Measurements from ENCODE around the gene SNAPC5.

The SNAPC5 gene, protein sequence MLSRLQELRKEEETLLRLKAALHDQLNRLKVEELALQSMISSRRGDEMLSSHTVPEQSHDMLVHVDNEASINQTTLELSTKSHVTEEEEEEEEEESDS

DNA sequence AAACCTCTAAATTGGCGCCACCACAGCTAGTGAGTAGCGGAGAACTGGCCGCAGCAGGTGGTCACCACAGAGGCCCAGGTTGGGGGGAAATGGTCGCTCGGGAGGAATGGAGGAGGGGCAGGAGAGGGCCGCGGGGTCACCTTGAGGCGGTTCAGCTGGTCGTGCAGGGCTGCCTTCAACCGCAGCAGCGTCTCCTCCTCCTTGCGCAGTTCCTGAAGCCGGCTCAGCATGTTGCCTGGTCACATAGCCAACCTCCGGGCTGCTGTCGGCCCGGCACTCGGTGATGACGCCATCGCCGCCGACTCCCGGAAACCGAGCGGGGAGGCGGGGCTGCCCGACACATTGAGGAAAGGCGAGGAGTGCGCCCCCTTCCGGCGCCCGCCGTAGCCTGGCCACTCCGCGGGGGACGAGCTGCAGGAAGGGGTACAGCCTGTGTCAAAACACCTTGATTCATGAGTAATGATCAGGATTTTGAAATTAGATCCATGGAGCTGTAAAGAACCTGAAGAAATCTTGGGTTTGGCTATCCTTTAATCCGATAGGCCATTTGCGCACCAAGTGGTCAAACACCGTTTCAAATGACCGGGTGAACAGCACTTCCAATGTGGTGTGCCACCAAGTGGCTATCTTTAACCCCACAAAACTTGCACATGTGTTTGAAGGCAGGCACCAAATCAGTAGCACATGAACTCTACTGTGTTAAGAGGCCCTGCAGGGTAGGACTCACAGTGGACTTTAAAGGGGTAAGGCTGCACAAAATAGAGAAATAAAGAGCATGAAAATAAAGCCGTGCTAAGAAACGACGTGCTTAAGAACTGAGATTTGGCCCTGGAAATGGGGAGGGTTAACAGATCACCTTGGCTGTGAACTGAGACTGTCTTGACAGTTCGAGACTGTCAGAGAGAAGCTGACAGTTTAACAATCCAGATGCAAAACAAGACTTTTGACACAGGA lies at the start of gene SNAPC5:
TSS of gene SNAPC5 (minus strand) at position 261 of the 954 bp plus-strand sequence. CDS start at position 230, 31 bp downstream.
- no peaks in the 10 kb centered on the region for H3K9me2 ChIP-seq (replicated peaks; ENCODE audit: insufficient read depth, low read length)
- no peaks in the 10 kb centered on the region for H3K27me3 ChIP-seq (replicated peaks; ENCODE audit: insufficient read depth, low read length)
- H3K4me3 ChIP-seq (ENCODE audit: low read length) = peak within 1 kb of the TSS; percentile 89
- H3K4me2 ChIP-seq (ENCODE audit: low read depth, low read length) = peak within 1 kb of the TSS; percentile 93
- H3K79me2 ChIP-seq (ENCODE audit: low read length) = peaks cover 68% of the 10 kb centered on the region
- H2AFZ ChIP-seq (ENCODE audit: low read length) = peak within 1 kb of the TSS; percentile 10
- peak; percentile 96 for DNase-seq
- peaks cover 14% of the 10 kb centered on the region for H4K20me1 ChIP-seq (ENCODE audit: insufficient read depth, low read length)
- peaks cover 21% of the 10 kb centered on the region for H3K4me1 ChIP-seq (ENCODE audit: low read length)
- H3K36me3 ChIP-seq (replicated peaks; ENCODE audit: insufficient read depth, low read length) = peaks cover 25% of the 10 kb centered on the region; the same call in 1 of the 2 replicates
- no peak for TF ChIP-seq EZH2 (optimal IDR thresholded peaks at IDR 0.05; ENCODE audit: low read depth, low read length)
- no peak for TF ChIP-seq EZH2phosphoT487 (IDR thresholded peaks at IDR 0.05; ENCODE audit: low read length)
- TF ChIP-seq, protein P1, sequence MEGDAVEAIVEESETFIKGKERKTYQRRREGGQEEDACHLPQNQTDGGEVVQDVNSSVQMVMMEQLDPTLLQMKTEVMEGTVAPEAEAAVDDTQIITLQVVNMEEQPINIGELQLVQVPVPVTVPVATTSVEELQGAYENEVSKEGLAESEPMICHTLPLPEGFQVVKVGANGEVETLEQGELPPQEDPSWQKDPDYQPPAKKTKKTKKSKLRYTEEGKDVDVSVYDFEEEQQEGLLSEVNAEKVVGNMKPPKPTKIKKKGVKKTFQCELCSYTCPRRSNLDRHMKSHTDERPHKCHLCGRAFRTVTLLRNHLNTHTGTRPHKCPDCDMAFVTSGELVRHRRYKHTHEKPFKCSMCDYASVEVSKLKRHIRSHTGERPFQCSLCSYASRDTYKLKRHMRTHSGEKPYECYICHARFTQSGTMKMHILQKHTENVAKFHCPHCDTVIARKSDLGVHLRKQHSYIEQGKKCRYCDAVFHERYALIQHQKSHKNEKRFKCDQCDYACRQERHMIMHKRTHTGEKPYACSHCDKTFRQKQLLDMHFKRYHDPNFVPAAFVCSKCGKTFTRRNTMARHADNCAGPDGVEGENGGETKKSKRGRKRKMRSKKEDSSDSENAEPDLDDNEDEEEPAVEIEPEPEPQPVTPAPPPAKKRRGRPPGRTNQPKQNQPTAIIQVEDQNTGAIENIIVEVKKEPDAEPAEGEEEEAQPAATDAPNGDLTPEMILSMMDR (IDR thresholded peaks at IDR 0.05; ENCODE audit: low read length) = peak; percentile 98
- H3K9ac ChIP-seq (ENCODE audit: low read length) = peak within 1 kb of the TSS; percentile 96
- no peaks in the 10 kb centered on the region for H3K9me3 ChIP-seq (replicated peaks; ENCODE audit: insufficient read depth, low read length)
- H3K27ac ChIP-seq (ENCODE audit: low read length) = peak within 1 kb of the TSS; percentile 87
- peaks cover 61% of the 10 kb centered on the region for H3F3A ChIP-seq (ENCODE audit: insufficient read depth, low read length)

- H3K9ac ChIP-seq (ENCODE audit: low read length) = no peak overlapping the region
- no peak overlapping the region for H3K4me2 ChIP-seq (ENCODE audit: low read depth, low read length)
- no peaks in the 10 kb centered on the region for H3K79me2 ChIP-seq (ENCODE audit: low read length)
- no peak overlapping the region for H3K4me3 ChIP-seq (ENCODE audit: low read length)
- H2AFZ ChIP-seq (ENCODE audit: low read length) = no peak overlapping the region
- no peaks in the 10 kb centered on the region for H3K36me3 ChIP-seq (replicated peaks; ENCODE audit: insufficient read depth, low read length)
- DNase-seq = no peak
- no peak overlapping the region for H3K27ac ChIP-seq (ENCODE audit: low read length)
- H4K20me1 ChIP-seq (ENCODE audit: insufficient read depth, low read length) = no peaks in the 10 kb centered on the region
- H3F3A ChIP-seq (ENCODE audit: insufficient read depth, low read length) = no peaks in the 10 kb centered on the region
- no peaks in the 10 kb centered on the region for H3K9me3 ChIP-seq (replicated peaks; ENCODE audit: insufficient read depth, low read length)
- no peaks in the 10 kb centered on the region for H3K27me3 ChIP-seq (replicated peaks; ENCODE audit: insufficient read depth, low read length)
- H3K4me1 ChIP-seq (ENCODE audit: low read length) = no peaks in the 10 kb centered on the region
- H3K9me2 ChIP-seq (replicated peaks; ENCODE audit: insufficient read depth, low read length) = no peaks in the 10 kb centered on the region
- no peak for TF ChIP-seq EZH2phosphoT487 (IDR thresholded peaks at IDR 0.05; ENCODE audit: low read length)
- TF ChIP-seq, protein P1 (IDR thresholded peaks at IDR 0.05; ENCODE audit: low read length) = no peak
- no peak for TF ChIP-seq EZH2 (optimal IDR thresholded peaks at IDR 0.05; ENCODE audit: low read depth, low read length)
These were observed 47.7 kb upstream of the SNAPC5 start for GRCh38 chr15:66545255-66545654.

DNA sequence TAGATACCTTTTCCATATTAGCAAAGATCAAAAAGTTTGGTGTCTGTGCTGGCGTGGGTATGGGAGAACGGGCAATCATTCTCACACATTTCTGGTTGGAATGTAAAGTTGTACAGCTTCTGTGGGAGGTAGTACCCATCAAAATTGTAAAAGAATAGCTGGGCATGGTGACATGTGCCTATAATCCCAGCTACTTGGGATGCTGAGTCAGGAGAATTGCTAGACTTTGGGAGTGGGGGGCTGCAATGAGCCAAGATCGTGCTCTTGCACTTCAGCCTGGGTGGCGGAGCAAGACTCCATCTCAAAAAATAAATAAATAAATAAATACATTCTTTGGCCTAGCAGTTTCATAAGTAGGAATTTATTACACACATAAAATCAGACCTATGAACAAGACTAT lies 45.3 kb upstream of the SNAPC5 start:
- no peak for DNase-seq
- no peak overlapping the region for H2AFZ ChIP-seq (ENCODE audit: low read length)
- no peaks in the 10 kb centered on the region for H3K9me3 ChIP-seq (replicated peaks; ENCODE audit: insufficient read depth, low read length)
- H3F3A ChIP-seq (ENCODE audit: insufficient read depth, low read length) = no peaks in the 10 kb centered on the region
- H3K4me3 ChIP-seq (ENCODE audit: low read length) = no peak overlapping the region
- H4K20me1 ChIP-seq (ENCODE audit: insufficient read depth, low read length) = no peaks in the 10 kb centered on the region
- H3K4me1 ChIP-seq (ENCODE audit: low read length) = no peaks in the 10 kb centered on the region
- no peaks in the 10 kb centered on the region for H3K9me2 ChIP-seq (replicated peaks; ENCODE audit: insufficient read depth, low read length)
- no peak overlapping the region for H3K9ac ChIP-seq (ENCODE audit: low read length)
- H3K27ac ChIP-seq (ENCODE audit: low read length) = no peak overlapping the region
- H3K4me2 ChIP-seq (ENCODE audit: low read depth, low read length) = no peak overlapping the region
- no peaks in the 10 kb centered on the region for H3K79me2 ChIP-seq (ENCODE audit: low read length)
- no peaks in the 10 kb centered on the region for H3K36me3 ChIP-seq (replicated peaks; ENCODE audit: insufficient read depth, low read length)
- no peaks in the 10 kb centered on the region for H3K27me3 ChIP-seq (replicated peaks; ENCODE audit: insufficient read depth, low read length)
- TF ChIP-seq, protein P1 (IDR thresholded peaks at IDR 0.05; ENCODE audit: low read length) = no peak
- TF ChIP-seq EZH2phosphoT487 (IDR thresholded peaks at IDR 0.05; ENCODE audit: low read length) = no peak
- no peak for TF ChIP-seq EZH2 (optimal IDR thresholded peaks at IDR 0.05; ENCODE audit: low read depth, low read length)

Data from MM.1S (cell line).